CD4-positive, alpha-beta T cell treated with Interleukin-4 for 1 hour (primary cell): ENCODE results near the gene LPAR1.

Experiments used
- DNase-seq, 2 donors: peaks; one replicate each; pipeline ENCODE4 v3.0.0-alpha.2; 2020 to 2022

Gene LPAR1

DNA sequence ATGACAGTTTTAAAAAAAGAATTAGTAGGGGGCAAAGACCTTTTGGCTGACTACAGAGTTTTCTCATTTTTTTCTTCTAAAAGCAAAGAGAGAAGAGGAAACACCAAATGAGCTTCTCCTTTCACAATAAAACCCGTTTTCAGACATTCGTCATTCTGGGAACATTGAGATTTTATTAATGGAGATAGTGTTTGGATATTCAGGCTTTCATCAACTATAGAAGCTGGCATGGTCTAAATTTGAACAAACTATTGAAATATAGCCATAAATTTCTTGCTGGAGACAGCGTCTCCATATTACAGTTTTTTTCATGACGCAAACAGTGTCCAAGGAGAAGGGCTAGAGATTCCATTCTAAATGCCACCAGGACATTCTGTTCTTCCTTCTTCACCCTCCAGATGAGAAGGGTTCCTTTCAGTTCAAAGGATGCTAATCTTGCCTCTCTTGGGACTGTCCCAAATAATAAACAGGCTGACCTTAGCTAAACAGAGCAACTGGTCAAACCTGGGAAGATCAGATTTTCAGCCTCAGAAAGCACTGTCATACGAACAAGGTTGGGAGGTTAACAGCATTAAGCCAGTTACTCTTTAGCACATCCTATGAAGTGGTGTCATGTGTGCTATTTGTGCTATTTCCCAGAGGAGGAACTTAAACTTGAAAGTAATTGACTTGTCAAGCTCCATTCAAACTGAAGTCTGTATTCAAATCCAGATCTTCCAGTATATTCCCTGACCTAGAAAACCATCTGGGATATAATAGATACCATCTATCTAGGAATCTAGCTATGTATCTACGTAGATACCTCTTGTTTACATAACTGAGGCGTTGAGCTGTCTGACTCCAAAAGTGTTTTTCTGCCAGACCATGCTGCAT lies 125.6 kb downstream of the LPAR1 start:
- no peak for DNase-seq

GRCh38 chr9:110911659-110912418 lies 126.4 kb downstream of the LPAR1 start:
- DNase-seq, result no peak

GRCh38 chr9:110908894-110909293 lies 129.4 kb downstream of the LPAR1 start:
- no peak for DNase-seq

DNA sequence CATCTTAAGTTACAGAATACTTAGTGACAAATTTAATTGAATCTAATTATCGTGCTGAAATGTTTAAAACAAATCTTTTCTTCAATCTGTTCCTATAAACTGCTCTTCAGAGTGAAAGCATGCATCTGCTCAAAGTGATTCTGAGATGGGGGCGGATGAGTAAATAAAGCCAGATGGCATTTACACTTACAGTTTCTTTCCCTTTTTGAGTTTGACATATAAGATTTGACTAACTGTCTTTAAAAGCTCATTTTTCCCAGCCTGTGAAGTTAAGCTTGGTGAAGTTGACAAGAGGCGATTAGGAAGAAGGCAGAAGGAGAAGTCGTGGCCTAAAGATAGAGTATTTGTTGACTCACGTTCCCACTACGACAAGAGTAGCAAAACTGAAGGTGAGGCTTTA lies 137.4 kb downstream of the LPAR1 start:
- DNase-seq, result no peak

- no peak for DNase-seq
Measured at GRCh38 chr9:110900456-110900855, 137.8 kb downstream of the LPAR1 start.

DNA sequence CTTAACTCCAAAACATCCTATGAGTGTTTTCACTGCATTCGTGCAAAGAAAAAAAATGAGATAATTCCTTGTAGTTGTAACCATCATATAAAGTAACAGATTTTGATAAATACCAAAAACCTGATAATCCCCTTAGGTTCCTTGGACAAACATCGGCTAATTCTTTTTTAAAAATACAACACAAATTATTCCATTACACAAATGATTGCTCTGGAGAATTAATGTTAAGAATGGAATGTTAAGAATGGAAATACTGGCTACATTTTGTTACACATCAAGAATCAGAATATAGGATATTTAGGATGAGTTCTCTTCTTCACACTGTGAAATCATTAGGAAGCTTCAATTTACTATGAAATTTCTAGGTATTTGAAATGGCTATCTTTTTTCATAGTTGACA lies 139.4 kb downstream of the LPAR1 start:
- no peak for DNase-seq

- no peak for DNase-seq
Measured at GRCh38 chr9:110898358-110898757, 139.9 kb downstream of the LPAR1 start.

DNA sequence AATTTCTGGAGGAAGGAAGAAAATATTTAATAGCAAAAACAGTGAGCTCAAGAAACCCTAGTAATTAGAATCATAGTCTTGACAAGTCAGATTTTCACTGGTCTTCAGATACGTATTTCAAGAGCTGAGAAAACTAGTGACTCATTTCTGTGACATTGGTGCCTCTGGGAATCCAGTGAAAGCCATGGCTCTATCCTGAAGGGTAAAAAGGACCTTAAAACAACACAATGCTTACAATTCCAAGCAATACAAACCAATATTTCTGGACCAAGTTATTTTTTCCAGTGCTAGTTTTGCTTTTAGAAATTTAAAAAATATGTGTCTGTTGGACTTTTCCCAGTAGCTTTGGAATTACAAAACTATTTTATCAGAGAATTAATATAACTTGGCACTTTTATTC lies 140.3 kb downstream of the LPAR1 start:
- DNase-seq, result no peak

- DNase-seq, result no peak
Measured at GRCh38 chr9:110895147-110895905, 142.9 kb downstream of the LPAR1 start.

DNA sequence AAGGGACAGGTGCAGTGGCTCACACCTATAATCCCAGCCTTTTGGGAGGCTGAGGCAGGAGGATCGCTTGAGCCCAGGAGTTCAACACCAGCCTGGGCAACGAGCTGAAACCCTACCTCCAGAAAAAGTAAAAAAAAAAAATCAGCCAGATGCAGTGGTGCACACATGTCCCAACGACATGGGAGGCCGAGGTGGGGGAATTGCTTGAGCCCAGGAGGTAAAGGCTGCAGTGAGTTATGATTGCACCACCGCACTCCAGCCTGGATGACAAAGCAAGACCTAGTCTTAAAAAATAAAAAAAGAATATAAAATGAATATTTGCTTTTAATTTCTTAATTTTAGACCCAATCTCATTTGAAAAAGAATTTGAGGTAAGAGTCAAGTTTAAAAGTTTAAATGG lies 143.5 kb downstream of the LPAR1 start:
- DNase-seq, result no peak

DNA sequence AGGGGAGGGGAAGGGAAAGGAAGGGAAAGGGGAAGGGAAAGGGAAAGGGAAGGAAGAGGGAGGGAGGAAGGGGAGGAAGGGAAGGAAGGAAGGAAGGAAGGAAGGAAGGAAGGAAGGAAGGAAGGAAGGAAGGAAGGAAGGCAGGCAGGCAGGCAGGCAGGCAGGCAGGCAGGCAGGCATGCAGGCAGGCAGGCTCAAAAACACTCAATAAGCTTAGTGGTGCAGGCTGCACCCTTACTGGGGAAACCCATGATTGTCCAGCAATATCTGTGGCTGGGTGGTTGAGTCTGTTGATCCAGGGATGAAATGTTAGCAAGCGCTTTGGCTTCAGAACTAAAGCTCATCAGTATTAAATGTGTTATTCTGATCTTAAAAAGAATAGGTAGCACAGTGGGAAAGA lies 145.6 kb downstream of the LPAR1 start:
- no peak for DNase-seq

GRCh38 chr9:110891760-110892159 lies 146.5 kb downstream of the LPAR1 start:
- DNase-seq, result no peak

GRCh38 chr9:110890416-110890815 lies 147.9 kb downstream of the LPAR1 start:
- no peak for DNase-seq

- no peak for DNase-seq
Measured at GRCh38 chr9:110887276-110887675, 151.0 kb downstream of the LPAR1 start.

DNA sequence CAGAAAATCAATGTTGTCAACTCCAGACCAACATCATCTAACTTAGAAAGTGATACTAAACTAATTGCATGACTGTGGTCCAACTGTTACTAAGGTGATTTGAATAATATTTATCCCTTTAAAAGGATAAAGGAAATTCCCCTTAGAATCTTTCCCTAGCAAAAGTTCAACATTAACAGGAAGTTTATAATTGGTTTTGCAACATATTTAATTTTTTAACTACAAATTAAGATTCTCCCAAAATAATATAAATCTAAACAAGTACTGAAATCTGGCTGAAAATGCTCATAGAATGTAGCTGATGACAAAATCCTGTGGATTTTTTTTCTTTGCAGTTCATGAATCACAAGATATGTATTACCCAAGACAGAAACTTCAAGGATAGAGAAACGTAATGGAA lies 151.4 kb downstream of the LPAR1 start:
- DNase-seq, result no peak

DNA sequence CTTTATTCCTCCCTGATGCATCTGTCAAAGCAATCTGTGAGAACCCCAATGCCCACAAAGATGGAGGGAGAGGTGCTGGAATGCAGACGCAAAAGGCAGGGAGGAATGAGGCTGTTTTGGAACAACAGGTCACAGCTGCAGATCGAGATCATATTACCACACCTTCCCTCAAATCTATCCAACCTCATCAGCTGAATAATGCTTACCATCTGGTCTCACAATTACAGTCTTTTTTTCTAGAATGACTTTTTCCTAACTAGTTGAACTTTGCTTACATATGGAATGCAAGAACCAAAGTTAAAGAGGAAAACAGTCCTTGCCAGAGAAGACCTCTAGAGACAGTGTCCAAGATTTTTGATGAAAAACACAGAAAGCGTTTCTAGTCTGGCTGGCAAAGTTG lies 158.1 kb downstream of the LPAR1 start:
- no peak for DNase-seq

DNA sequence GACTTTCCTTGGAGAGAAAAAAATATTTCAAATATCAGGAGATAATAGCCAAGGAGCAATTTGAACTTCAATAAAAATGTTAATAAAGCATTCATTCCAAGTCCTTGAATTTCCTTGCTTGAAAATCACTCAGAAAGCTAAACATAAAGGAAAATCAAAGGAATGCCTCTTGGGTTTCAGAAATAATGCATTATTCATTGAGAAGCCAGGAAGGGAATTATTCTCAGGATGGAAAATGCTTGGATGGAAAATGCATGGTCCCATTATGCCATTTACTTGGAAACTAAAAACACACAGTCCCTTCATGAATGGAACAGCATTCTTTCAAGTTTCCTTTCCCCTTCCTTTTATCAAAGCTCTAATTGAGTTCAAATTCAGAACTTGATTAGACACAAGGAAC lies 160.9 kb downstream of the LPAR1 start:
- no peak for DNase-seq

- no peak for DNase-seq
Measured at GRCh38 chr9:110876929-110877328, 161.3 kb downstream of the LPAR1 start.

DNA sequence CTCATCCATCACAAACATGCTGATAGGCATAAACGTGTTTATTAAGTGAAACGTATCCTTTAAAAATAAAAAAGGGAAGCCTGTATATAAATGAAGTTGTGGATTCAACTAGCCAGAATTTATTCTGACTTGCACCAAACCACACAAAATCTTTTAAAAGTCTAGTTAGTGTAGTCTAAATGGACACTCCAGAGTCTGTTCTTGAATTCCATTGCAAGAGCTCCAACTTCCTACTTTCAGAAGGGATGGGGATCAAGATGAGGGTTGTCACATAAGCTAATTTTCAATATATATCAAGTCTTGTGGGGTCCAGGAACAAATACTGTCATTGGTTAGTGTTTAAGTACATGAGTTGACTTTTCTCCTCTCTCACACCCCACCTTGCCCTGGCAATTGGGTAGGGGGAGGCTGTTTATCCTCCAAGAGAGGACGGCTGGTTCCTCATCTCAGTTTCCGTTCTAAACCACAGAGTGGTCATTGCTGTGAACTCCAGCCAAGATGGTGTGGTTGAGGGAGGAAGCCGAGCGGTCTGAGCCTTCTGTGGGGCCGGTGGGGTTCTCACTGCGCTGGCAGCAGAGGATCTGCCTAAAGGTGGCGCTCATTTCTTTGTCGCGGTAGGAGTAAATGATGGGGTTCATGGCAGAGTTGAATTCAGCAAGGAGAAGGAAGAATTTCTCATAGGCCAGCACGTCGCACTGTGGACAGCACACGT lies 163.2 kb downstream of the LPAR1 start:
- peak; percentile 1 to 43 for DNase-seq

- DNase-seq, result no peak
Measured at GRCh38 chr9:110872920-110873319, 165.3 kb downstream of the LPAR1 start.

GRCh38 chr9:110871736-110872135 lies 166.5 kb downstream of the LPAR1 start:
- DNase-seq, result no peak

GRCh38 chr9:110869931-110870330 lies 168.3 kb downstream of the LPAR1 start:
- no peak for DNase-seq

GRCh38 chr9:110864011-110864410 lies 174.3 kb downstream of the LPAR1 start:
- no peak for DNase-seq
